WTC11 (cell line): ENCODE measurements around the gene THSD4. TPM values are rescaled to one million over a fixed set of nuclear protein-coding genes. Genes with fewer than 3 reads are reported as not detected.

Experiments used
- ATAC-seq: fragments of 200-7000 bp; cut with Tn5 transposase; 2 replicates; pipeline ENCODE4 v1.10.0; 2021; ENCODE audit warnings: mild to moderate bottlenecking, moderate library complexity
- CTCF ChIA-PET: fragments of 300-600 bp; sonication (Branson Sonifier 250); formaldehyde crosslinking; loops from one replicate; lab custom pipeline; 2021; ENCODE audit warnings: antibody characterized with exemption; lab: Charles Lee
- POLR2A ChIA-PET: fragments of 350-600 bp; sonication (Branson Sonifier 250); formaldehyde crosslinking; loops from one replicate; lab custom pipeline; 2021; ENCODE audit warnings: antibody characterized with exemption; lab: Charles Lee
- DNase-seq: peaks from one replicate; pipeline ENCODE4 v3.0.0; 2021; ENCODE audit warnings: low spot score
- H3K27ac Mint-ChIP-seq: 2 replicates; pipeline ENCODE4 v1.8.0; 2021; ENCODE audit warnings: mixed read lengths
- H3K27me3 Mint-ChIP-seq: 2 replicates; pipeline ENCODE4 v1.8.0; 2021; ENCODE audit warnings: low read depth, mild to moderate bottlenecking, moderate library complexity, mixed read lengths
- H3K36me3 Mint-ChIP-seq: 2 replicates; pipeline ENCODE4 v1.8.0; 2021; ENCODE audit warnings: mixed read lengths
- H3K4me1 Mint-ChIP-seq: 2 replicates; pipeline ENCODE4 v1.8.0; 2022; ENCODE audit warnings: mixed read lengths
- H3K4me3 Mint-ChIP-seq: 2 replicates; pipeline ENCODE4 v1.8.0; 2021; ENCODE audit warnings: mild to moderate bottlenecking, moderate library complexity, mixed read lengths
- H3K9me3 Mint-ChIP-seq: 2 replicates; pipeline ENCODE4 v1.8.0; 2021; ENCODE audit warnings: mixed read lengths
- CREB1 ChIP-seq: sonication (generic); formaldehyde crosslinking; IDR thresholded peaks from 2 replicates; pipeline ENCODE4 v1.8.0; 2023; ENCODE audit warnings: mild to moderate bottlenecking, missing genetic modification reagents
- CREM ChIP-seq: sonication (generic); formaldehyde crosslinking; IDR thresholded peaks from 2 replicates; pipeline ENCODE4 v1.8.1; 2022; ENCODE audit warnings: mild to moderate bottlenecking, missing genetic modification reagents, moderate library complexity
- EMX1 ChIP-seq: fragments of 250-450 bp; sonication (Bioruptor Pico); IDR thresholded peaks from 2 replicates; pipeline ENCODE4 v1.8.0; 2021; ENCODE audit warnings: mild to moderate bottlenecking
- ETV6 ChIP-seq: sonication (generic); formaldehyde crosslinking; IDR thresholded peaks from 2 replicates; pipeline ENCODE4 v1.8.1; 2022; ENCODE audit warnings: mild to moderate bottlenecking, missing genetic modification reagents
- FOXP1 ChIP-seq: sonication (generic); formaldehyde crosslinking; IDR thresholded peaks from 2 replicates; pipeline ENCODE4 v1.8.0; 2022; ENCODE audit warnings: missing genetic modification reagents, mild to moderate bottlenecking, moderate library complexity, borderline replicate concordance
- NFYB ChIP-seq: sonication (generic); formaldehyde crosslinking; conservative IDR thresholded peaks from 2 replicates; pipeline ENCODE4 v1.8.0; 2022; ENCODE audit warnings: low read depth, missing genetic modification reagents
- PRRX2 ChIP-seq: fragments of 250-450 bp; sonication (Bioruptor Pico); IDR thresholded peaks from 2 replicates; pipeline ENCODE4 v1.8.0; 2021; ENCODE audit warnings: mild to moderate bottlenecking
- RELA ChIP-seq: sonication (generic); formaldehyde crosslinking; IDR thresholded peaks from 2 replicates; pipeline ENCODE4 v1.8.1; 2022; ENCODE audit warnings: missing genetic modification reagents, mild to moderate bottlenecking, borderline replicate concordance
- ZBTB21 ChIP-seq: sonication (generic); formaldehyde crosslinking; IDR thresholded peaks from 2 replicates; pipeline ENCODE4 v1.8.1; 2023; ENCODE audit warnings: mild to moderate bottlenecking, missing genetic modification reagents, borderline replicate concordance
- ZNF219 ChIP-seq: sonication (generic); formaldehyde crosslinking; IDR thresholded peaks from 2 replicates; pipeline ENCODE4 v1.8.0; 2023; ENCODE audit warnings: missing genetic modification reagents, mild to moderate bottlenecking, borderline replicate concordance
- ZNF317 ChIP-seq: sonication (generic); formaldehyde crosslinking; IDR thresholded peaks from 2 replicates; pipeline ENCODE4 v1.8.1; 2023; ENCODE audit warnings: low read depth, mild to moderate bottlenecking, moderate library complexity, missing genetic modification reagents, borderline replicate concordance
- total RNA-seq: library from RNA; stranded (reverse); gene quantifications from 3 replicates; pipeline ENCODE4 v1.2.3, GENCODE V29; 2021
- TF ChIP-seq, protein P1 (sequence below): sonication (generic); formaldehyde crosslinking; IDR thresholded peaks from 2 replicates; pipeline ENCODE4 v1.8.0; 2023; ENCODE audit warnings: missing genetic modification reagents, mild to moderate bottlenecking, borderline replicate concordance
- TF ChIP-seq, protein P2 (sequence below): sonication (generic); formaldehyde crosslinking; IDR thresholded peaks from 2 replicates; pipeline ENCODE4 v1.8.1; 2023; ENCODE audit warnings: mild to moderate bottlenecking, missing genetic modification reagents
- TF ChIP-seq, protein P3 (sequence below): sonication (generic); formaldehyde crosslinking; IDR thresholded peaks from 2 replicates; pipeline ENCODE4 v1.8.0; 2022; ENCODE audit warnings: missing genetic modification reagents
- TF ChIP-seq, protein P4 (sequence below): sonication (generic); formaldehyde crosslinking; IDR thresholded peaks from 2 replicates; pipeline ENCODE4 v1.8.0; 2022; ENCODE audit warnings: mild to moderate bottlenecking, missing genetic modification reagents
- TF ChIP-seq, protein P5 (sequence below): fragments of 200-600 bp; IDR thresholded peaks from 2 replicates; pipeline ENCODE4 v1.8.0; 2022; ENCODE audit warnings: antibody characterized with exemption
- TF ChIP-seq, protein P6 (sequence below): fragments of 250-450 bp; sonication (Bioruptor Pico); IDR thresholded peaks from 2 replicates; pipeline ENCODE4 v1.9.0; 2021; ENCODE audit warnings: moderate library complexity, mild to moderate bottlenecking, inconsistent platforms, borderline replicate concordance

The THSD4 gene
- total RNA-seq, 1 experiment from 2014 or later: 7.8 TPM

DNA sequence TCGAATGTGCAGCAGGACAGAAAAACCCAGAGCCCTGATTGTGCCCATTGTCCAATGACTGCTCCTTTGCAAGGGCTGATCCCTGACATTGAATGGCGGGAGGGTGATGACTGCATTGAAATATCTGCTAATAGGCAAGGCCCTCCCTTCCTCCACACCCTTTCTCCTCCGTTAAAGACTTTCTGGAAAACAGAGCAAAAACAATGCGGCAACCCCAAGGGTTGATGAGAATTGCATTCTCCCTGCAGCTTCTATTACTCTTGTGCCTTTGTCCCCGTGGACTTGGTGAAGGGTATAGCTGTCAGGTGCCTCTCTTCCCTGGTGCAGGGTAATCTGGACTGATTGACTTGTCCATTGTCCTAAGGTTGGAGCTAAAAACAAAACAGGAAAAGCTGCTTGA is 71.8 kb downstream of the THSD4 start (continued):
- TF ChIP-seq, protein P1, sequence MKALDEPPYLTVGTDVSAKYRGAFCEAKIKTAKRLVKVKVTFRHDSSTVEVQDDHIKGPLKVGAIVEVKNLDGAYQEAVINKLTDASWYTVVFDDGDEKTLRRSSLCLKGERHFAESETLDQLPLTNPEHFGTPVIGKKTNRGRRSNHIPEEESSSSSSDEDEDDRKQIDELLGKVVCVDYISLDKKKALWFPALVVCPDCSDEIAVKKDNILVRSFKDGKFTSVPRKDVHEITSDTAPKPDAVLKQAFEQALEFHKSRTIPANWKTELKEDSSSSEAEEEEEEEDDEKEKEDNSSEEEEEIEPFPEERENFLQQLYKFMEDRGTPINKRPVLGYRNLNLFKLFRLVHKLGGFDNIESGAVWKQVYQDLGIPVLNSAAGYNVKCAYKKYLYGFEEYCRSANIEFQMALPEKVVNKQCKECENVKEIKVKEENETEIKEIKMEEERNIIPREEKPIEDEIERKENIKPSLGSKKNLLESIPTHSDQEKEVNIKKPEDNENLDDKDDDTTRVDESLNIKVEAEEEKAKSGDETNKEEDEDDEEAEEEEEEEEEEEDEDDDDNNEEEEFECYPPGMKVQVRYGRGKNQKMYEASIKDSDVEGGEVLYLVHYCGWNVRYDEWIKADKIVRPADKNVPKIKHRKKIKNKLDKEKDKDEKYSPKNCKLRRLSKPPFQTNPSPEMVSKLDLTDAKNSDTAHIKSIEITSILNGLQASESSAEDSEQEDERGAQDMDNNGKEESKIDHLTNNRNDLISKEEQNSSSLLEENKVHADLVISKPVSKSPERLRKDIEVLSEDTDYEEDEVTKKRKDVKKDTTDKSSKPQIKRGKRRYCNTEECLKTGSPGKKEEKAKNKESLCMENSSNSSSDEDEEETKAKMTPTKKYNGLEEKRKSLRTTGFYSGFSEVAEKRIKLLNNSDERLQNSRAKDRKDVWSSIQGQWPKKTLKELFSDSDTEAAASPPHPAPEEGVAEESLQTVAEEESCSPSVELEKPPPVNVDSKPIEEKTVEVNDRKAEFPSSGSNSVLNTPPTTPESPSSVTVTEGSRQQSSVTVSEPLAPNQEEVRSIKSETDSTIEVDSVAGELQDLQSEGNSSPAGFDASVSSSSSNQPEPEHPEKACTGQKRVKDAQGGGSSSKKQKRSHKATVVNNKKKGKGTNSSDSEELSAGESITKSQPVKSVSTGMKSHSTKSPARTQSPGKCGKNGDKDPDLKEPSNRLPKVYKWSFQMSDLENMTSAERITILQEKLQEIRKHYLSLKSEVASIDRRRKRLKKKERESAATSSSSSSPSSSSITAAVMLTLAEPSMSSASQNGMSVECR (CRISPR knock-in tag): no peak
- TF ChIP-seq, protein P2, sequence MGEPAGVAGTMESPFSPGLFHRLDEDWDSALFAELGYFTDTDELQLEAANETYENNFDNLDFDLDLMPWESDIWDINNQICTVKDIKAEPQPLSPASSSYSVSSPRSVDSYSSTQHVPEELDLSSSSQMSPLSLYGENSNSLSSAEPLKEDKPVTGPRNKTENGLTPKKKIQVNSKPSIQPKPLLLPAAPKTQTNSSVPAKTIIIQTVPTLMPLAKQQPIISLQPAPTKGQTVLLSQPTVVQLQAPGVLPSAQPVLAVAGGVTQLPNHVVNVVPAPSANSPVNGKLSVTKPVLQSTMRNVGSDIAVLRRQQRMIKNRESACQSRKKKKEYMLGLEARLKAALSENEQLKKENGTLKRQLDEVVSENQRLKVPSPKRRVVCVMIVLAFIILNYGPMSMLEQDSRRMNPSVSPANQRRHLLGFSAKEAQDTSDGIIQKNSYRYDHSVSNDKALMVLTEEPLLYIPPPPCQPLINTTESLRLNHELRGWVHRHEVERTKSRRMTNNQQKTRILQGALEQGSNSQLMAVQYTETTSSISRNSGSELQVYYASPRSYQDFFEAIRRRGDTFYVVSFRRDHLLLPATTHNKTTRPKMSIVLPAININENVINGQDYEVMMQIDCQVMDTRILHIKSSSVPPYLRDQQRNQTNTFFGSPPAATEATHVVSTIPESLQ (CRISPR knock-in tag): no peak

DNA sequence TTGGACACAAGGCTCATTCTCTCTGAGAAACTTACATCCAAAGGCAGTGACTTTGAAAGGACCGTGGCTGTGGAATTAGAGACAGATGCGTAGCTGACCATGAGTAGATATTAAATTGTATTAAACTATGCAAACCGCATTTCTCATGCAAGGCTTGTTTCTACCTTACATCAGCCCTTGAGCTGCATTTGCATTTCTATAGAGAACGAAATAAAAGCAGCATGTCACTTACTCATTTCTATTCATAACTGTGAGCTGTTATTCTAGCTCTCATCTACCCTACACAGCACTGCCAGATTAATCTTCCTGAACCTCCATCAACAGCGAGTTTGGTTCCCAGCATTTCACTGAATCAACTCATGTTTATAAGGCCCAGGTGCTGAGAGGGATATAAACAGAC is 72.3 kb downstream of the THSD4 start:
- ChIA-PET CTCF (interaction anchor here (1.2 to 1.7 kb wide), 2 partner anchors 176 to 253 kb away, joined by 4 to 5 read pairs; no protein-coding TSS in a partner anchor), POLR2A (no interaction called here)
- H3K4me3 Mint-ChIP-seq: no peak overlapping the region
- DNase-seq: no peak
- peaks cover 7% of the 10 kb centered on the region for H3K36me3 Mint-ChIP-seq
- H3K27ac Mint-ChIP-seq: no peak overlapping the region
- peaks cover 3% of the 10 kb centered on the region; the same call in 1 of the 2 replicates for H3K4me1 Mint-ChIP-seq
- no peaks in the 10 kb centered on the region for H3K27me3 Mint-ChIP-seq
- no peak for TF ChIP-seq ETV6 (CRISPR knock-in tag)
- no peak for TF ChIP-seq ZNF219 (CRISPR knock-in tag)
- TF ChIP-seq FOXP1 (CRISPR knock-in tag): no peak
- TF ChIP-seq, protein P3, sequence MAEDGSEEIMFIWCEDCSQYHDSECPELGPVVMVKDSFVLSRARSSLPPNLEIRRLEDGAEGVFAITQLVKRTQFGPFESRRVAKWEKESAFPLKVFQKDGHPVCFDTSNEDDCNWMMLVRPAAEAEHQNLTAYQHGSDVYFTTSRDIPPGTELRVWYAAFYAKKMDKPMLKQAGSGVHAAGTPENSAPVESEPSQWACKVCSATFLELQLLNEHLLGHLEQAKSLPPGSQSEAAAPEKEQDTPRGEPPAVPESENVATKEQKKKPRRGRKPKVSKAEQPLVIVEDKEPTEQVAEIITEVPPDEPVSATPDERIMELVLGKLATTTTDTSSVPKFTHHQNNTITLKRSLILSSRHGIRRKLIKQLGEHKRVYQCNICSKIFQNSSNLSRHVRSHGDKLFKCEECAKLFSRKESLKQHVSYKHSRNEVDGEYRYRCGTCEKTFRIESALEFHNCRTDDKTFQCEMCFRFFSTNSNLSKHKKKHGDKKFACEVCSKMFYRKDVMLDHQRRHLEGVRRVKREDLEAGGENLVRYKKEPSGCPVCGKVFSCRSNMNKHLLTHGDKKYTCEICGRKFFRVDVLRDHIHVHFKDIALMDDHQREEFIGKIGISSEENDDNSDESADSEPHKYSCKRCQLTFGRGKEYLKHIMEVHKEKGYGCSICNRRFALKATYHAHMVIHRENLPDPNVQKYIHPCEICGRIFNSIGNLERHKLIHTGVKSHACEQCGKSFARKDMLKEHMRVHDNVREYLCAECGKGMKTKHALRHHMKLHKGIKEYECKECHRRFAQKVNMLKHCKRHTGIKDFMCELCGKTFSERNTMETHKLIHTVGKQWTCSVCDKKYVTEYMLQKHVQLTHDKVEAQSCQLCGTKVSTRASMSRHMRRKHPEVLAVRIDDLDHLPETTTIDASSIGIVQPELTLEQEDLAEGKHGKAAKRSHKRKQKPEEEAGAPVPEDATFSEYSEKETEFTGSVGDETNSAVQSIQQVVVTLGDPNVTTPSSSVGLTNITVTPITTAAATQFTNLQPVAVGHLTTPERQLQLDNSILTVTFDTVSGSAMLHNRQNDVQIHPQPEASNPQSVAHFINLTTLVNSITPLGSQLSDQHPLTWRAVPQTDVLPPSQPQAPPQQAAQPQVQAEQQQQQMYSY (CRISPR knock-in tag): no peak
- TF ChIP-seq, protein P4, sequence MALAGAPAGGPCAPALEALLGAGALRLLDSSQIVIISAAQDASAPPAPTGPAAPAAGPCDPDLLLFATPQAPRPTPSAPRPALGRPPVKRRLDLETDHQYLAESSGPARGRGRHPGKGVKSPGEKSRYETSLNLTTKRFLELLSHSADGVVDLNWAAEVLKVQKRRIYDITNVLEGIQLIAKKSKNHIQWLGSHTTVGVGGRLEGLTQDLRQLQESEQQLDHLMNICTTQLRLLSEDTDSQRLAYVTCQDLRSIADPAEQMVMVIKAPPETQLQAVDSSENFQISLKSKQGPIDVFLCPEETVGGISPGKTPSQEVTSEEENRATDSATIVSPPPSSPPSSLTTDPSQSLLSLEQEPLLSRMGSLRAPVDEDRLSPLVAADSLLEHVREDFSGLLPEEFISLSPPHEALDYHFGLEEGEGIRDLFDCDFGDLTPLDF (CRISPR knock-in tag): no peak
- no peak for TF ChIP-seq RELA
- TF ChIP-seq EMX1 (CRISPR knock-in tag): no peak
- peaks cover 10% of the 10 kb centered on the region for H3K9me3 Mint-ChIP-seq
- ATAC-seq: no peak; the same call in 1 of the 2 replicates

DNA sequence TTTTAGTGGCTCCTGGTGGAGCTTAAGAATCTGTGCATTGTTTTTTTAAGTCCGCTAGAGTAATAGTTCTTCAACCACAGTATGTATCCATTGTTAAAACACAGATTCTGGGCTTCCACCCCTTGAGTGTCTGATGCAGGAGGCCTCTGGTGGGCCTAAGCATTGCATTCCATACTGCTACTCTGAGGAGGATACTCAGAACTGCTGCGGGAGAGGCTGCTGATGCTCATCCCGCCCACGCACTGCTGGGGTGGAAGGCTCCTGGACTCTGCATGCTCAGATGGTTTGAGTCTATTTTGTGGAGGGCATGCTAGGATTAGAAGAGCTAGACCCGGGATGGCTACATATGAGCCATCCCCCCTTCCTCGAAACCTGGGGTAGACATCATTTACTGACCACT is 74.4 kb downstream of the THSD4 start:
- CTCF ChIA-PET: interaction anchor here (0.7 kb wide), 1 partner anchor 251 kb away, joined by 3 read pairs; no protein-coding TSS in a partner anchor
- DNase-seq: no peak
- TF ChIP-seq, protein P2 (CRISPR knock-in tag): no peak
- no peak for TF ChIP-seq CREM (CRISPR knock-in tag)
- TF ChIP-seq PRRX2 (CRISPR knock-in tag): no peak
- no peak for TF ChIP-seq ZNF317 (CRISPR knock-in tag)
- TF ChIP-seq, protein P5, sequence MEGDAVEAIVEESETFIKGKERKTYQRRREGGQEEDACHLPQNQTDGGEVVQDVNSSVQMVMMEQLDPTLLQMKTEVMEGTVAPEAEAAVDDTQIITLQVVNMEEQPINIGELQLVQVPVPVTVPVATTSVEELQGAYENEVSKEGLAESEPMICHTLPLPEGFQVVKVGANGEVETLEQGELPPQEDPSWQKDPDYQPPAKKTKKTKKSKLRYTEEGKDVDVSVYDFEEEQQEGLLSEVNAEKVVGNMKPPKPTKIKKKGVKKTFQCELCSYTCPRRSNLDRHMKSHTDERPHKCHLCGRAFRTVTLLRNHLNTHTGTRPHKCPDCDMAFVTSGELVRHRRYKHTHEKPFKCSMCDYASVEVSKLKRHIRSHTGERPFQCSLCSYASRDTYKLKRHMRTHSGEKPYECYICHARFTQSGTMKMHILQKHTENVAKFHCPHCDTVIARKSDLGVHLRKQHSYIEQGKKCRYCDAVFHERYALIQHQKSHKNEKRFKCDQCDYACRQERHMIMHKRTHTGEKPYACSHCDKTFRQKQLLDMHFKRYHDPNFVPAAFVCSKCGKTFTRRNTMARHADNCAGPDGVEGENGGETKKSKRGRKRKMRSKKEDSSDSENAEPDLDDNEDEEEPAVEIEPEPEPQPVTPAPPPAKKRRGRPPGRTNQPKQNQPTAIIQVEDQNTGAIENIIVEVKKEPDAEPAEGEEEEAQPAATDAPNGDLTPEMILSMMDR: no peak
- TF ChIP-seq CREB1 (CRISPR knock-in tag): no peak
- TF ChIP-seq ZBTB21 (CRISPR knock-in tag): no peak
- no peak for TF ChIP-seq NFYB (CRISPR knock-in tag)
- TF ChIP-seq, protein P6, sequence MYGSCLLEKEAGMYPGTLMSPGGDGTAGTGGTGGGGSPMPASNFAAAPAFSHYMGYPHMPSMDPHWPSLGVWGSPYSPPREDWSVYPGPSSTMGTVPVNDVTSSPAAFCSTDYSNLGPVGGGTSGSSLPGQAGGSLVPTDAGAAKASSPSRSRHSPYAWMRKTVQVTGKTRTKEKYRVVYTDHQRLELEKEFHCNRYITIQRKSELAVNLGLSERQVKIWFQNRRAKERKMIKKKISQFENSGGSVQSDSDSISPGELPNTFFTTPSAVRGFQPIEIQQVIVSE (CRISPR knock-in tag): no peak

More for the DNA sequence above, 74.4 kb downstream of the THSD4 start:
- Mint-ChIP-seq H3K4me1 (peaks cover 3% of the 10 kb centered on the region; the same call in 1 of the 2 replicates), H3K36me3 (no peaks in the 10 kb centered on the region), H3K9me3 (no peaks in the 10 kb centered on the region), H3K4me3 (no peak overlapping the region), H3K27ac (no peak overlapping the region), H3K27me3 (no peaks in the 10 kb centered on the region)
- POLR2A ChIA-PET: no interaction called here
- ATAC-seq: no peak
